GM13977 (cell line): Measurements from ENCODE around the gene EN2.

Source experiments
- DNase-seq: peaks from one replicate; pipeline ENCODE4 v3.0.0; 2012; ENCODE audit warnings: low spot score
- CTCF ChIP-seq: IDR thresholded peaks from 2 replicates; pipeline ENCODE4 v1.5.1; 2012; ENCODE audit warnings: mild to moderate bottlenecking, control low read depth; ENCODE audit not compliant: insufficient read depth; ENCODE audit errors: extremely low read depth, missing control alignments
- in situ Hi-C: fragments of 300-500 bp; cut with MboI; formaldehyde crosslinking; loops from one replicate; pipeline ENCODE4 v1.12.0; 2022; ENCODE audit warnings: low sequenced_read_pairs, low pct_unique_long_range_greater_than_20kb, mixed read lengths, inconsistent platforms; ENCODE audit not compliant: unreplicated experiment

The EN2 gene

GRCh38 chr7:155508376-155509358 lies 50.7 kb downstream of the EN2 start:
- in situ Hi-C loops: loop anchor here (10.0 kb wide), 1 partner anchor 134 kb away; no protein-coding TSS in a partner anchor
- TF ChIP-seq CTCF: no peak
- DNase-seq: no peak

- no peak for DNase-seq
- in situ Hi-C loops: loop anchor here (10.0 kb wide), 1 partner anchor 135 kb away; no protein-coding TSS in a partner anchor
- no peak for TF ChIP-seq CTCF
These were observed 51.4 kb downstream of the EN2 start for GRCh38 chr7:155509359-155509724.

GRCh38 chr7:155509725-155510551 lies 52.0 kb downstream of the EN2 start:
- DNase-seq: no peak
- in situ Hi-C loops: loop anchor here (10.0 kb wide), 2 partner anchors 55 to 135 kb away; partner anchors contain the start of gene EN2
- TF ChIP-seq CTCF: no peak

- no peak for DNase-seq
- no peak for TF ChIP-seq CTCF
- in situ Hi-C loops: loop anchor here (10.0 kb wide), 1 partner anchor 56 kb away; the partner anchor contains the start of gene EN2
These were observed 53.2 kb downstream of the EN2 start for GRCh38 chr7:155510975-155511701.

- no peak for DNase-seq
- in situ Hi-C loops: loop anchor here (10.0 kb wide), 1 partner anchor 57 kb away; the partner anchor contains the start of gene EN2
- no peak for TF ChIP-seq CTCF
These were observed 53.7 kb downstream of the EN2 start for GRCh38 chr7:155511702-155511996.
